Measurements from ENCODE around the gene SNCA. TPM values are rescaled to one million over a fixed set of nuclear protein-coding genes. Genes with fewer than 3 reads are reported as not detected.

Gene SNCA
- total RNA-seq, 4 donors from 2014 or later, result 11.6 to 27.4 (median 19.3) TPM

GRCh38 chr4:89759426-89759825 is 77.5 kb downstream of the SNCA start:
- H3K27me3 ChIP-seq, result no peaks in the 10 kb centered on the region
- no peaks in the 10 kb centered on the region for H3K9me3 ChIP-seq
- H3K4me3 ChIP-seq, result no peak overlapping the region
- no peaks in the 10 kb centered on the region for H3K36me3 ChIP-seq
- DNase-seq (ENCODE audit: low spot score in 2 of 2), result no peak
- no peak for TF ChIP-seq CTCF (IDR thresholded peaks at IDR 0.05)
- TF ChIP-seq EP300 (IDR thresholded peaks at IDR 0.05), result no peak
- no peak for TF ChIP-seq POLR2A (IDR thresholded peaks at IDR 0.05)
- no peak for TF ChIP-seq POLR2AphosphoS5 (IDR thresholded peaks at IDR 0.05)
- WGBS, result 89% methylated on average over 2 of the region's 2 CpGs
- no peaks in the 10 kb centered on the region for H3K4me1 ChIP-seq
- no peak overlapping the region for H3K27ac ChIP-seq

- Histone ChIP-seq H3K36me3 (no peaks in the 10 kb centered on the region), H3K27ac (no peak overlapping the region), H3K4me1 (peaks cover 11% of the 10 kb centered on the region), H3K9me3 (no peaks in the 10 kb centered on the region), H3K27me3 (no peaks in the 10 kb centered on the region), H3K4me3 (no peak overlapping the region)
- no peak for DNase-seq (ENCODE audit: low spot score in 2 of 2)
- TF ChIP-seq EP300 (IDR thresholded peaks at IDR 0.05), result no peak
- WGBS, result 28% methylated on average over 4 of the region's 4 CpGs
These were observed 79.7 kb downstream of the SNCA start for GRCh38 chr4:89757154-89757719.

GRCh38 chr4:89755220-89755619 is 81.7 kb downstream of the SNCA start:
- Histone ChIP-seq H3K27ac (no peak overlapping the region), H3K4me1 (peaks cover 11% of the 10 kb centered on the region), H3K27me3 (no peaks in the 10 kb centered on the region), H3K36me3 (no peaks in the 10 kb centered on the region), H3K9me3 (no peaks in the 10 kb centered on the region), H3K4me3 (no peak overlapping the region)
- TF ChIP-seq EP300 (IDR thresholded peaks at IDR 0.05), result no peak
- TF ChIP-seq POLR2AphosphoS5 (IDR thresholded peaks at IDR 0.05), result no peak
- TF ChIP-seq CTCF (IDR thresholded peaks at IDR 0.05), result no peak
- no peak for TF ChIP-seq POLR2A (IDR thresholded peaks at IDR 0.05)
- no peak for DNase-seq (ENCODE audit: low spot score in 2 of 2)

- H3K27ac ChIP-seq, result peak overlapping the region; percentile 25
- TF ChIP-seq POLR2AphosphoS5 (IDR thresholded peaks at IDR 0.05) (no peak), POLR2A (IDR thresholded peaks at IDR 0.05) (no peak), EP300 (IDR thresholded peaks at IDR 0.05) (no peak), CTCF (IDR thresholded peaks at IDR 0.05) (no peak)
- DNase-seq (ENCODE audit: low spot score in 2 of 2), result no peak
- no peaks in the 10 kb centered on the region for H3K36me3 ChIP-seq
- no peaks in the 10 kb centered on the region for H3K27me3 ChIP-seq
- no peaks in the 10 kb centered on the region for H3K9me3 ChIP-seq
- WGBS, result 84% methylated on average over 4 of the region's 4 CpGs
- no peak overlapping the region for H3K4me3 ChIP-seq
- peaks cover 11% of the 10 kb centered on the region for H3K4me1 ChIP-seq
These were observed 82.4 kb downstream of the SNCA start for GRCh38 chr4:89754531-89754930.

- peak in 2 of 3 donors; percentile 45 to 75 for TF ChIP-seq POLR2AphosphoS5 (IDR thresholded peaks at IDR 0.05)
- no peak for TF ChIP-seq POLR2A (IDR thresholded peaks at IDR 0.05)
- TF ChIP-seq EP300 (IDR thresholded peaks at IDR 0.05), result no peak
- Histone ChIP-seq H3K4me3 (no peak overlapping the region), H3K27me3 (no peaks in the 10 kb centered on the region), H3K9me3 (no peaks in the 10 kb centered on the region), H3K4me1 (peaks cover 11% of the 10 kb centered on the region), H3K36me3 (no peaks in the 10 kb centered on the region), H3K27ac (peak overlapping the region; percentile 82)
- 11% methylated on average over 5 of the region's 5 CpGs for WGBS
- DNase-seq (ENCODE audit: low spot score in 2 of 2), result no peak
These were observed 83.3 kb downstream of the SNCA start for GRCh38 chr4:89753601-89754066.

- Histone ChIP-seq H3K36me3 (no peaks in the 10 kb centered on the region), H3K9me3 (no peaks in the 10 kb centered on the region), H3K27me3 (no peaks in the 10 kb centered on the region), H3K4me1 (peaks cover 11% of the 10 kb centered on the region), H3K4me3 (no peak overlapping the region), H3K27ac (peak overlapping the region; percentile 82)
- peak in 1 of 2 donors; percentile 69 for DNase-seq (ENCODE audit: low spot score in 2 of 2)
- WGBS, result 32% methylated on average over 7 of the region's 7 CpGs
- TF ChIP-seq POLR2AphosphoS5 (IDR thresholded peaks at IDR 0.05) (no peak), POLR2A (IDR thresholded peaks at IDR 0.05) (no peak), EP300 (IDR thresholded peaks at IDR 0.05) (no peak), CTCF (IDR thresholded peaks at IDR 0.05) (no peak)
These were observed 83.9 kb downstream of the SNCA start for GRCh38 chr4:89752932-89753598.
